LHCN-M2 (cell line): ENCODE results near the gene CYP4B1. TPM values are rescaled to one million over a fixed set of nuclear protein-coding genes. Genes with fewer than 3 reads are reported as not detected.
A peak's percentile ranks its signal among the peaks of the same experiment; 100 is the strongest.
"Not testable (repeated sequence)": the region's sequence is repeated elsewhere in the genome, so short reads cannot be mapped to it uniquely, and the experiment has no call there.

Source experiments
- DNase-seq: peaks from one replicate; pipeline ENCODE4 v3.0.0-alpha.2; 2012; ENCODE audit warnings: low read depth
- polyA plus RNA-seq: library from polyadenylated mRNA; unstranded; fragments of >200 nt; gene quantifications from one replicate; pipeline ENCODE4 v1.2.1, GENCODE V29; 2012; ENCODE audit warnings: missing spikeins
- total RNA-seq: library from RNA; depleted of rRNA; stranded (reverse); fragments of >200 nt; gene quantifications from 2 replicates; pipeline ENCODE4 v1.2.3, GENCODE V29; 2014; rRNA removed

CYP4B1 gene
- not detected in 2 replicates for total RNA-seq
- polyA plus RNA-seq, result not detected

DNA sequence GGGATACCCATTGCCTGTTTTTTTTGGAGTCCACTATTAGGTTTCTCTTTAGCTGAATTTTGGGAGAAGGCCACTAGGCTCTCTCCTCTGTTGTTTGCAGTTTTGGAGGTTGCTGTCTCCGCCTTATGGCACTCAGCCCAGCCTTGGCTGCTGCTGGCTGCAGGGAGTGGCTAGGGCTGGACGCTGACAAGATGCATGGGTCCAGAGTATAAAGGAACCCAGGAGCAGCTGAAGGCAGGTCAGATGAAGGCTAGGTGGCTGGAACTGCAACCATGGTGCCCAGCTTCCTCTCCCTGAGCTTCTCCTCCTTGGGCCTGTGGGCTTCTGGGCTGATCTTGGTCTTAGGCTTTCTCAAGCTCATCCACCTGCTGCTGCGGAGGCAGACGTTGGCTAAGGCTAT is at the start of gene CYP4B1:
Gene CYP4B1, plus strand, starts transcription at position 237 of the 400 bp plus-strand sequence. Its CDS starts 36 bp downstream, at position 273.
- no peak for DNase-seq

DNA sequence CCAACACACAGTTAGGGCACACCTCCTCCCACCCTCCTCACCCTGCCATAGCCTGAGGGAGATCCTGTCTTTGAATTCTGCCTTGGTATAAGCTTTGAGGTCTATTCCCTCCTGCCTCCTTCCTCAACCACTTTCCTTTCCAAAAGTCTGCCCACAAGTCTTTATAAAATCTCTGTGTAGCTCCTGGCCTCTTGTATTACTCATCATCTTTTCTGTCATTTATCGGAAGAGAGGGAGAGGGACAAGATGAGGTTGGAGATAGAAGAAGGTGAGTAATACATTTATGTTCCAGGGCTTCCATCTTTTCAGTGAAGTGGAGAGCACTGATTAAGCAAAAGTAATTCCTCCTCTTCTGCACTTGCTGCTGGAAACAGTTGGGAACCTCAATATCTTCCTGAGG is 49.4 kb upstream of the CYP4B1 start:
- DNase-seq, result no peak

DNA sequence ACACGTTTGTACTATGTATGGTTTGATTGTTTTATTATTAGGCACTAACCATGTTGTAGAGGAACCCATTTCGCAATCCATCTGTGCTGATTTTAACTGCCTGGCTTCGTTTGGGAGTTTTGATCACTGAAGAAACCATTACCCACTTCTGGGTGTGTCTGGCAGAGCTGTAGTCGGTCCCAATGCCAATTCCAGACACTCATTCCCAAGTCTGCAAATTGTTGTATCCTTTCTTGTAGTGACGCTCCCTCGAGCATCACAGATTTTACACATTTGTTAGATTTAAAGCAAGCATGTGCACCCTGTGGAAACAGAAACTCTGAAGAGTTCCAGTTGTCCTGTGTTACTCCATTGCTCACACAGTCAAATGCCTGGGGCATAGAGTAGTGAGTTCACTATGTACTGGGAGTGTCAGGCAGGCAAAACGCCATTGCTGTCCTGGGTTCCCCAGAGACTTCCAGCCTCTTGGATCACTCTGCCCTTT is 48.9 kb upstream of the CYP4B1 start:
- DNase-seq, result no peak

DNA sequence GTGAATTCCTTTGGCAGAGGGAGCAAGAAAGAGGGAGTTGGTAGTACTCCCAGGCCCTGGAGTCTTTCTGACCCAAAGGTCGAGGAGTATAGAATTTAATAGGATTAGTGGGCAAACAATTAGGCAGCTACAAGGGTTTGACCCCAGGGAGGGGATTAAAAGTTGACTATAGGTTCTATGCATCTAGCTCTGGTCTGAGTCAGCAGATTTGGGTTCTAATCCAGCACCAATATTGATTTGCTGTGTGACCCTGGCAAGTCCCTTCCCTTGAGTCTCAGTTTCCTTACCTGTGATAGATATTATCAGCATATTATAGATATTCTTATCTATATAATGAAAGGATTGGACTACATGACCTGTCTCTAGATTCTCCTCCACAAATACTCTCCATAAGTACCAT is 44.9 kb upstream of the CYP4B1 start:
- no peak for DNase-seq

DNA sequence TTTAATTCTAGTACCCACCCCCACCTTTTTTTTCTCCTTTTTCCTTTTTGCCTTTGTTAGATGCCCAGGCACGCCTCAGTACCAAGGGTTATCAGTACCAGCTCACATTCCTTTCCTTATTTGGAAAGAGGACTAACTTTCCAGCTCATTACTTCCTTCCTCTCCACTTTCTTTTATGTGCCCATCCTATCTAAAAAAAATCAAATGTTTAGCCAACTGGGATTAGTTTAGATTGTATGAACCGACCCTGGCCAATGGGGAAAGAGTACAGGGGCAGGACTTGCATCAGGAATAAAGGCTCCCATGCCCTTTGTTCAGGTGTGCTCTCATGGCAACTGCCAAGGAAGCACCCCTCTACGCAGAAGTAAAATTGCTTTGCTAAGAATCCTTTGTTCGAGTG is 44.1 kb upstream of the CYP4B1 start:
- DNase-seq, result not testable (repeated sequence)

DNA sequence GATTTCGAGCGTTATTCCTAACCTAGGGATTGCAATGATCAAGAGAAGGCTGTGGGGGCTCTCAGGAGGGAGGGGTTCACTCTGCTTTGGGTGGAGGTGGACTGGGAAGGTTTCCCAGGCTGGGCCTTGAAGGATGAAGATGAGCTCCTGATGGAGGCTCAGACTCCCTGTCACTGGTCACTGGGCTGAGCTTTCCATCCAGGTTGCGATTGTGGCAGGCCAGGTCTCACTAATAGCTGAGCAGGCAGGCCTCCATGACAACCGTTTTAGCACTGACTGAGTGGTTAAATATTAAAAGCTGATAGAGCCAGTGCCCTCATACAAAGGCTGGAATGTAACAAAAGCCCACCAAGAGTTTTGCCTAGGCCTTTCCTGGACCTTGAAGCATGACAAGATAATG is 43.7 kb upstream of the CYP4B1 start:
- DNase-seq, result no peak

DNA sequence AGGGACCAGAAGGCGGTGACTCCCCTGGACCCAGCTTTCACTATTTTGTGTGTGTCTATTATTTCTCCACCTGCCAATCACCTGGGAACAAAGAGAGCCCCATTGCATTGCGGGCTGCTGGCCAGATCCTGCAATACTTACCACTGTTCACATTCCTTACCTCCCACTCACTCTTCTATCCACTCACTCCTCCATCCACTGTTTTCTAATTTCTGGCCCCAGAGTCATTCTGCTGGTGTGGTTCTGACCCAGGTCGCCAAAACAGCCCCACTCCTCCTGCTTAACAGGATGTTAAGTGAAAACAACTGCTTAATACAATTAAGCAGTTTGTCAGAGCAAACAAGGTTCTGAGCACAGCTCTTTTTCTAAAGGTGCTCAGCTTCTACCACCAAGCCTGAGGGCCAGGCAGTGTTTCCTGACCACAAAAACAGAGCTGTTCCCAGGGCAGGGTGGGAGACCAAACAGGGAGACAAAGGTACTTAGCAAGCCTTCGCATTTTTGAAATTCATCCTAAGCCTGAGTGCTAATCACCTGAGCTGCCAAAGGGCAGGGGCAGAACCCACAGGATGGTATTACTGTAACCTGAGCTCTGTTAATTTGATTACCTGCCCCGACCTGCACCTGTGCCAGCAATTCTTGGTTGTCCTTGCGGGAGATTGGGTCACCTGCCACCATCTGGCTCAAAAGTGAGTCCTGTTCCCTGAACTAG is 41.4 kb upstream of the CYP4B1 start:
- no peak for DNase-seq

DNA sequence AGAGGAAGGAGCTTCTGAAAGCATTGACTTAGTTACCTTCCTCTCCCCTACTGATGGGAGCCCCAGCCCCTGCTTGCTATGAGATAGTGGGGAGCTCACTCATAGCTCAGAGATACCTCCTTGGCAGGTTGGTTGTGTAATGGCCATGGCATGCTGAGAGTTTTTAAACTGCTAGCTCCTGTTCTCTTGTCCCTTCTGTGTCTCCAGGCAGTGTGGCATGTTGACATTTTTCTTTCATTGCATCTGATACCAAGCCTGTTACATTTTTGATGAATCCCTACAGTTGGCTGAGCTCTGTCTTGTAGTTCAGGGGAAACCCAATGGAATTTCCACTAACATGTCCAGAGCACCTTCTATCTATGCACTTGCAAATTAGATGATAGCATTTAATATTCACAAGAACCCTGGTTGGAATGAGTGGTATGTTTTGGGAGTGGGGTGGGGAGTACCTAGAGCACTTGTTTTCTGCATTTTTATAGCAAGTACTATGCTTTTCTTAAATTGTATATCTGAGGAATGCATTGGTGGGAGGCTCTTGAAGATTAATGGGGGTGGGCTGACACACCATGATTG is 40.8 kb upstream of the CYP4B1 start:
- no peak for DNase-seq

DNA sequence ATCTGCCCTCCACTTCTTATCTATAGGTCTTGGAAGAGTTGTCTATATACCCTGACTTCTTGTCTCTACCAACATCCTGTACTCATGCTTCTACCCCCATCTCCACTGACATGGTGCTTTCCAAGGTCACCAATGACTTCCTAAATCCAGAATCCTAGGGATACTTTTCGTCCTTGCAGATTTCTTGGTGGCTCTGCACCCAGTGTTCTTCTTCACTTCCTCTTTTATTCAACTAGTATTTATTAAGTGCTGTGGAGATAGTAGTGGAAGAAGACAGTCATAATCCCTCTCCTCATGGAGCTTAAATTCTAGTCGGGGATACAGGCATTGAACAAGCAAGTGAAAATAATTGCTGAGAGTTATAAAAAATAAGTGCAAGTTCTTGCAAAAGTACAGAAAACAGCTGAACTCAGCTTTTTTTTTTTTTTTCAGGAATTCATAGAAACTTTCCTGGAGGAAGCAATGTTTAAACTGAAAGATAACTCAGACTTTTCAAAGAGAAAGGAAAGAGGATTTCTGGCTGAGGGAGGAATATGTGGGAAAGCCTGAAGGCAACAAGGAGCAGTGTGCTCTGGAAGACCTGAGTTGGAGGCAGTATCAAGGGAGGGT is 38.2 kb upstream of the CYP4B1 start:
- DNase-seq, result no peak

DNA sequence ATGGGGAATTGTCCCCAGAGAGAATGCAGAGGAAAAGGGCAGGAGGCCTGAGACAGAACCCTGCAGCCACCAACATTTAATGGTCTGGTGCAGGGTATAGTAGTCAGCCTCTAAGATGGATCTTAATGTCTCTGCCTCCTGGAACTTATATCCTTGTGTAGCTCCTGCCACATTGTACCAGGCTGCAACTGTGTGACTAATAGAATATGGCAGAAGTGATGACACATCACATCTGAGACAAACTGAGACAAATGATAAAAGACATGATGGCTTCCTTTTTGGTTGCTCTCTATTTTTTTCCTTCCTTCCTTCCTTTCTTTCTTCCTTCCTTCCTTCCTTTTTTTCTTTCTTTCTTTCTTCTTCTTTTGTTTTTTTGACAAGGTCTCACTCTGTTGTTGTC is 37.1 kb upstream of the CYP4B1 start:
- DNase-seq, result no peak

DNA sequence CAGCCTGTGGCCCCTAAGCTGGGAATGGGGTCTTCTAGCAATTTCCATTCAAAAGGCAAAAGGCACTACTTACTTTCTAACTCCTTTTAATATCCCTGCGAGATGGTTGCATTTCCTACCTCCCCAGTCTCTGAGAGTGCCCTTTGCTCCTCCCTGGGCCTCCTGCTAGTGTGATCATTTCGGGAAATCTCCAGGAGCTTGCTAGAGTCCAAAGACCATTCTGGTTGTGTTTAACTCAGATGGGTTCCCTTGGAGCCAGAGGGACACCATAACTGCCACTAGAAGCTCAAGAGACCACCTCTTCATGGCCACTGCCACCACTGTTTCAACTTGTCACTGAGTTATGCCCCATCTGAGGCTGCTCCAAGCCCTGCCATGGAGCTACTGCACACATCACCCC is 34.4 kb upstream of the CYP4B1 start:
- no peak for DNase-seq

DNA sequence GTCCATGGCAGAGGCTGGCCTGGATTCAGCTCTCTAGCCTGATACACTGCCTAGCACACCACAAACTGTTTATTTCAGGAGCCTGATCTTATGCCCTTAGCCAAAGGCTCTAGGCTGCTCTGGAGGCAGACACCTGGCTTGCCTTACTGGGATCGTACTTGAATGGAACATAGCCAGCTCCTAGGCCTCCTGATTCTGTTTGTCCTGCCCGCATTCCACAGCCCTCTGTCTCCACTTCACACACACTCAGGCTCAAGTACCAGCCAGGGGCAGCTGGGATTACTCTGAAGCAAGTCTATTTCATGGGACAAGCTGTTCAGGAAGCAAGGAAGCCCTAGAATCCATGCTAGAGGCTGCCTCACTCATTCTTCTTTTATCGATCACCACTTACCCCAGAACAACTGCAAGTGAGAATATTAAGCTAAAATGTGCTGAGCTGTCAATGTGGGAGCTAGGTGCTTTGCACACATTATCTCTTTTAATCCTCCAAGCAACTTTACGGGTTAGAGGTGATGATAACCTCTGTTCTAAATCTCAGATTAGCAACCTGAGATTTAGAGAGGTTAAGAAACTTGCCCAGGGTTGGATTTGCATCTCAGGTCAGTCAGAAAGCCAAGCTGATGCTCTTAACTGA is 31.1 kb upstream of the CYP4B1 start:
- no peak for DNase-seq

DNA sequence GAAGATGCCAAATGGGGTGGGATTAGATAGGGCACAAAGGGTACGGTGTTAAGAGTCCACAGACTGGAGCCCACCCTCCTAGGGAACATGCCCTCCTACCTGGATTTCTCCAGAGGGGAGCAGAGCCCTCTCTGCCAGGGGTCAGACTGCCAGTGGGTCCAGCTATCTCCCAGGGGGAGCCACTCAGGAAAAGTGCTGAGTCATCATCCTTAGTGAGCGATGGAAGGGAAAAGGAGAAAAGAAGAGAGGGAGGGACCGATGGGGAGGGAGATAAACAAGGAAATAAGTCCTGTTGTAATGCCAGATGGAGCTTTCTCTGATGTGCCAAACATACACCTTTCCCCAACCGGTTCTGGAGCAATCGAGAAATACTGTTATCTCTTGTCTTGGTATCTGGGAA is 30.4 kb upstream of the CYP4B1 start:
- DNase-seq, result no peak

DNA sequence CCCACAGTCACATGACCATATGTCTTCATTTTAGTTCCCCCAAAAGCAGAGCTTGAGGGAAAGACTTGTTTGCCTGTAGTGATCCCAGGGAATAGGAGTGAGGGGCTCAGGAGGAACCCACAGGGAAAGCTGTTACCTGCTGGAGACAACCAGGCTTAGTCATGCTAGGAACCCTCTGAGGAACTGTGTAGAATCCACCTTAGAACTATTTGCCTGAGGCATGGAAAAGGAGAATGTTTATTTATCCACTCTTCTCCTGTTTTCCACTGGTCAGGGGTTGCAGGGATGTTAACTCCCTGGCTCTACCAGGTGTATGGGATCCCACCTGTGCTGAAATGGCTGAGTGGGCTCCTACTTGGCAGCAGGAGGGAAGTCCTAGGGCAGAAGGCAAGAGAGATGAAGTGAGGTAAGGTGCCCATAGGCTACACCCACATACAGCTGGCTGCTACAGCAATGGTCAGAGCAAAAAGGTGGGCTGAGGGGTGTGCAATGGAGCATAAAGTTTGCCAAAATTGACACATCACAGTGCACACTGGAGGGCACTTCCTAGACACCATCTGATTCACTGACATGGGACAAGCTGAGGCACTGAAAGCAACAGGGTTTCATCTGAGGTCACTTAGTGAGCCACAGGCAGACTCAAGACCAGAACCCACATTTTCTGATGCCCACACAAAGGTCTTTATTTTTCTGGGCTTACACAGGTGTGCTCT is 29.7 kb upstream of the CYP4B1 start:
- no peak for DNase-seq

DNA sequence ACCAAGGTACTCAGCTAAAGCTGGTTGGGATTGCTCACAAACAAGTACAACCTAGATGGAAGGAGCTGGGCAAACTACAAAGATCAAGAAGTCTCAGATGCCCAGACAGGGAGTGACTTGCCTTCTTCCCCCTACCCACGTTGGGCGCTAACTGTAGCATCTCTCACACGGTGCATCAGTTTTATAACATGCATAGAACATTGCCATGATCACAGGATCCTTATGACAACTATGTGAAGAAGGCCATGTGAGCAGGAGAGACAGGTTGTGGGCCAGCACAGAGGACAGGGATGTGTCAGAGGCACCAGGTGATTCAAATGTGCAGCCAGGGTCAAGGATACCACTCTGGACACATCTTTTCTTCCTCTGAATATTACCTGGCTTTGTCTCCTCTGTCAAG is 28.3 kb upstream of the CYP4B1 start:
- DNase-seq, result no peak

DNA sequence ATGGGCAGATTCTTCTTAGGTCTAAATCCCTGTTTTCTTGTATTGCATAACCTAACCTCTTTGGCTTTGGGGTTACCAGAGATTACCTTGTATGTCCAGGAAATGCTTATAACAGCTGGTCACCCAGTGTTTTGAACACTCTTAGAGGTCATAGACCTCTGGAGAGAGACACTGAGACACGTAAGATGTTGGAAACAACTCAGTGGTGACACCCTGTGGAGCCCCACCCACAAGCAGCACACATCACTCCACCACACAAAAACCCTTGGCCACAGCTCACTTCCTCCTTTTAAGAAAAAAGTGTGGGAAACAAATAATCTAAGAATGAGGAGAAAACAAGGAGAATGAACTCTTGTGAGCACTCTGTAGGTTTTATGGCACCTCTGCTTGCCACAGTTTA is 26.3 kb upstream of the CYP4B1 start:
- DNase-seq, result no peak

DNA sequence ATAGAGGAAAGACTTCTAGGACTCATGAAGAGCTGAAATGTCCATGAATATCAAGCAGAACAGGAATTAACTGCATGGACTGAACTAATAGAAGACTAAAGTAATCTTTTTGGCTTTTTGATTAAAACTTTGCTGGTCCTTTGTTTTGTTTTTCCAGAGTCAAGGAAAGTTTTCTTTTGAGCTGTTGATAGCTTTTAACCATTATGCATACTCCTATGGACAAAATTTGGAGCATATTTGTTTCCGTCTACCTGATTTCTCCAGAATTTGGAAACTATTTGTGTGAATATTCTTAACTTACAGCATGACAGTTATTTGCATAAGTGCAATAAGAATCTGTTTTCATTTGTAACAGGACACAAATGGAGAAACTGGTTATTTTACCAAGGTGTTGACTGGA is 24.5 kb upstream of the CYP4B1 start:
- no peak for DNase-seq

DNA sequence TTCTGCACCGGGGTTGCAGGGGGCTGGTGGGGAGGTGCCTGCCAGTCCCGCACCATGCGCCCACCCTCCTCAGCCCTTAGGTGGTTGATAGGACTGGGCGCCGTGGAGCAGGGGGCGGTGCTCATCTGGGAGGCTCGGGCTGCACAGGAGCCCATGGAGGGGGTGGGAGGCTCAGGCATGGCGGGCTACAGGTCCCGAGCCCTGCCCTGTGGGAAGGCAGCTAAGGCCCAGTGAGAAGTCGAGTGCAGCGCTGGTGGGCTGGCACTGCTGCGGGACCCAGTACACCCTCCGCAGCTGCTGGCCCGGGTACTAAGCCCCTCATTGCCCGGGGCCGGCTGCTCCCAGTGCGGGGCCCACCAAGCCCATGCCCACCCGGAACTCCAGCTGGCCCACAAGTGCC is 20.4 kb upstream of the CYP4B1 start:
- DNase-seq, result not testable (repeated sequence)

DNA sequence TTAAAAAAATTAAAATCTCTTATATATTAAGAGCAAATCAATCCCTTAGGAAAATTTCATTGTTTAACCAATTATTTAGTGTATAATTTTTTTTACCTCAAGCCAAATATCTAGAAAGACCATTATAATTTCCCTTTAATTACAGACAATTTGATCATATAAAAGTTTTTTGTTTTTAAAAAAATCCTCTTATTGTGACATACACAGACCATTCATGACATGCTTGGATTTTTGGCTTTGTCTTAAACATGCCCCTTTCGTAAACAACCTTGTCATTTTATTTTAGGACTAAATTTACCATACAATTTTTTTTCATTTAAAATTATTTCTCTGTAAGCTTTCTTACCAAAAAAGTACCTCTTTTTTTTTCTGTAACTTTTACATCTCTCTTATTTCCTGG is 14.2 kb upstream of the CYP4B1 start:
- peak; percentile 5 for DNase-seq

DNA sequence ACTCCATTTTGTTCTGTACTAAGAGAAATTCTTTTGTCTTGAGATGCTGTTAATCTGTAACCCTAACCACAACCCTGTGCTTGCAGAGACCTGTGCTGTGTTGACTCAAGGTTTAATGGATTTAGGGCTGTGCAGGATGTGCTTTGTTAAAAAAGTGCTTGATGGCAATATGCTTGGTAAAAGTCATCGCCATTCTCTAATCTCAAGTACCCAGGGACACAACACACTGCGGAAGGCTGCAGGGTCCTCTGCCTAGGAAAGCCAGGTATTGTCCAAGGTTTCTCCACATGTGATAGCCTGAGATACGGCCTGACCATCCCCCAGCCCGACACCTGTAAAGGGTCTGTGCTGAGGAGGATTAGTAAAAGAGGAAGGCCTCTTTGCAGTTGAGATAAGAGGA is 10.2 kb upstream of the CYP4B1 start:
- DNase-seq, result not testable (repeated sequence)

DNA sequence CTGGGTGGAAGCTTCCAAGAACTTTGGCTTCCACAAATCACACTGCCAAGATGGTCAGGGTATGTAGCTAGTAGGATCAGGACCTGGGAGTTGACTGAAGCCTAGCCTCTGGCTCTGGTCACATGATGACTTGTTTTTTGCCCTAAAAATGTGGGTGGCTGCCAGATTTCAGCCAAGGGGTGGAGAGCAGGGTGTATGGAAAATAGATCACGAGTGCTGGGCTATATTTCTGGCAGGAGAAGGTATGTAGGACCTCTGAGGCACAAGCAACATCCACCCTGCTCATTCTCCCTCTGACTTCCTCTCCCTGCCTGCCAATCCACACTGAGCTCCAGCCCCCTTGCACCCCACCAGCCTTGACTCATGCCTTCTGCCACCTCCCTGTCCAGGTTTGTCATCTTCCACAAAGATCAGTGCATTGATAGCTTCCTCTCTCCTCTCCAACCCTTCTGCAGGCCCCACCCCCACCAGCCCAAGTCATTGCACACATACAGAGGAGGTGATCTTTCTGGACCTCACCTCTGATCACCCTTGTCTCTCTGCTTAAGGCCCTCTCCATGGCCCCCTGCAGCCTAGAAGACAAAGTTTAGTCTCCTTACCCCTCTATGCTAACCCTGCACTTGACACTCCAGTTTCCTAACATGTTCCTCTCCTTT is 8.3 kb upstream of the CYP4B1 start:
- DNase-seq, result no peak
